HL-60 (cell line): ENCODE results near the gene SMOC1.

Source experiments
- DNase-seq, 2 experiments: peaks; one replicate each; pipeline ENCODE4 v3.0.0-alpha.2; 2010 to 2020; ENCODE audit warnings: low read depth in 1 of 2, low spot score in 1 of 2
- H3K27ac ChIP-seq: fragments of 250-450 bp; sonication (Bioruptor Pico); replicated peaks from 2 replicates; pipeline ENCODE4 v1.5.1; 2020; ENCODE audit warnings: mild to moderate bottlenecking, moderate library complexity
- H3K27me3 ChIP-seq: fragments of 250-450 bp; sonication (Bioruptor Pico); 2 replicates; pipeline ENCODE4 v1.5.1; 2021; ENCODE audit warnings: mild to moderate bottlenecking, moderate library complexity; ENCODE audit not compliant: insufficient read depth, poor library complexity, severe bottlenecking
- H3K4me3 ChIP-seq: replicated peaks from 2 replicates; pipeline ENCODE4 v1.5.1; 2011; ENCODE audit warnings: mild to moderate bottlenecking, control low read depth, low read length; ENCODE audit not compliant: insufficient read depth
- GABPA ChIP-seq: IDR thresholded peaks from 2 replicates; pipeline ENCODE4 v1.6.1; 2012; ENCODE audit warnings: low read depth
- POLR2AphosphoS5 ChIP-seq: IDR thresholded peaks from 2 replicates; pipeline ENCODE4 v1.6.1; 2012; ENCODE audit warnings: low read depth
- SPI1 ChIP-seq: IDR thresholded peaks from 2 replicates; pipeline ENCODE4 v1.6.1; 2012; ENCODE audit warnings: low read depth, mild to moderate bottlenecking, borderline replicate concordance
- TF ChIP-seq, protein P1 (sequence below): IDR thresholded peaks from one replicate; pipeline ENCODE4 v1.5.1; 2011; ENCODE audit warnings: low read length, control low read depth, inconsistent platforms; ENCODE audit not compliant: insufficient read depth
- TF ChIP-seq, protein P2 (sequence below): IDR thresholded peaks from 2 replicates; pipeline ENCODE4 v1.6.1; 2012; ENCODE audit warnings: low read depth; ENCODE audit not compliant: insufficient replicate concordance

SMOC1 gene

GRCh38 chr14:69956970-69957369, 77.8 kb downstream of the SMOC1 start:
- Histone ChIP-seq H3K4me3 (no peak overlapping the region), H3K27ac (no peak overlapping the region), H3K27me3 (no peaks in the 10 kb centered on the region)
- DNase-seq: no peak
- TF ChIP-seq GABPA (no peak), SPI1 (no peak), POLR2AphosphoS5 (no peak)
- TF ChIP-seq, protein P1, sequence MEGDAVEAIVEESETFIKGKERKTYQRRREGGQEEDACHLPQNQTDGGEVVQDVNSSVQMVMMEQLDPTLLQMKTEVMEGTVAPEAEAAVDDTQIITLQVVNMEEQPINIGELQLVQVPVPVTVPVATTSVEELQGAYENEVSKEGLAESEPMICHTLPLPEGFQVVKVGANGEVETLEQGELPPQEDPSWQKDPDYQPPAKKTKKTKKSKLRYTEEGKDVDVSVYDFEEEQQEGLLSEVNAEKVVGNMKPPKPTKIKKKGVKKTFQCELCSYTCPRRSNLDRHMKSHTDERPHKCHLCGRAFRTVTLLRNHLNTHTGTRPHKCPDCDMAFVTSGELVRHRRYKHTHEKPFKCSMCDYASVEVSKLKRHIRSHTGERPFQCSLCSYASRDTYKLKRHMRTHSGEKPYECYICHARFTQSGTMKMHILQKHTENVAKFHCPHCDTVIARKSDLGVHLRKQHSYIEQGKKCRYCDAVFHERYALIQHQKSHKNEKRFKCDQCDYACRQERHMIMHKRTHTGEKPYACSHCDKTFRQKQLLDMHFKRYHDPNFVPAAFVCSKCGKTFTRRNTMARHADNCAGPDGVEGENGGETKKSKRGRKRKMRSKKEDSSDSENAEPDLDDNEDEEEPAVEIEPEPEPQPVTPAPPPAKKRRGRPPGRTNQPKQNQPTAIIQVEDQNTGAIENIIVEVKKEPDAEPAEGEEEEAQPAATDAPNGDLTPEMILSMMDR: no peak
- TF ChIP-seq, protein P2, sequence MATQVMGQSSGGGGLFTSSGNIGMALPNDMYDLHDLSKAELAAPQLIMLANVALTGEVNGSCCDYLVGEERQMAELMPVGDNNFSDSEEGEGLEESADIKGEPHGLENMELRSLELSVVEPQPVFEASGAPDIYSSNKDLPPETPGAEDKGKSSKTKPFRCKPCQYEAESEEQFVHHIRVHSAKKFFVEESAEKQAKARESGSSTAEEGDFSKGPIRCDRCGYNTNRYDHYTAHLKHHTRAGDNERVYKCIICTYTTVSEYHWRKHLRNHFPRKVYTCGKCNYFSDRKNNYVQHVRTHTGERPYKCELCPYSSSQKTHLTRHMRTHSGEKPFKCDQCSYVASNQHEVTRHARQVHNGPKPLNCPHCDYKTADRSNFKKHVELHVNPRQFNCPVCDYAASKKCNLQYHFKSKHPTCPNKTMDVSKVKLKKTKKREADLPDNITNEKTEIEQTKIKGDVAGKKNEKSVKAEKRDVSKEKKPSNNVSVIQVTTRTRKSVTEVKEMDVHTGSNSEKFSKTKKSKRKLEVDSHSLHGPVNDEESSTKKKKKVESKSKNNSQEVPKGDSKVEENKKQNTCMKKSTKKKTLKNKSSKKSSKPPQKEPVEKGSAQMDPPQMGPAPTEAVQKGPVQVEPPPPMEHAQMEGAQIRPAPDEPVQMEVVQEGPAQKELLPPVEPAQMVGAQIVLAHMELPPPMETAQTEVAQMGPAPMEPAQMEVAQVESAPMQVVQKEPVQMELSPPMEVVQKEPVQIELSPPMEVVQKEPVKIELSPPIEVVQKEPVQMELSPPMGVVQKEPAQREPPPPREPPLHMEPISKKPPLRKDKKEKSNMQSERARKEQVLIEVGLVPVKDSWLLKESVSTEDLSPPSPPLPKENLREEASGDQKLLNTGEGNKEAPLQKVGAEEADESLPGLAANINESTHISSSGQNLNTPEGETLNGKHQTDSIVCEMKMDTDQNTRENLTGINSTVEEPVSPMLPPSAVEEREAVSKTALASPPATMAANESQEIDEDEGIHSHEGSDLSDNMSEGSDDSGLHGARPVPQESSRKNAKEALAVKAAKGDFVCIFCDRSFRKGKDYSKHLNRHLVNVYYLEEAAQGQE: no peak

DNA sequence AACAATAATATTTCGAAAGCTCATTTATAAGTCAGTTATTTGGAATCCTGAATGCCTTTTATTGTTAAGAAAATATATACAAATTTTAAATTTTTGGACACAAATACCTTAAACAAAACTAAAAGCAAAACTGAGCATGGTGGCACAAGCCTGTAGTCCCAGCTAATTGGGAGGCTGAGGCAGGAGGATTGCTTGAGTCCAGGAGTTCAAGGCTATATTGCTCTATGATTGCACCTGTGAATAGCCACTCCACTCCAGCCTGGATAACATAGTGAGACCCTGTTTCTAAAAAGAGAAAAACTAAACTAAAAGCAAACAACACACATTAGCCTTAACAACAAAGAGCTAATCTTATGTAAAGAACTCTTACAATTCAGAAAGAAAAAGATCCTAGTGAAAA, 78.8 kb downstream of the SMOC1 start:
- H3K27ac ChIP-seq: no peak overlapping the region
- TF ChIP-seq SPI1 (no peak), GABPA (no peak), POLR2AphosphoS5 (no peak)
- TF ChIP-seq, protein P1: no peak
- TF ChIP-seq, protein P2: no peak
- no peak overlapping the region for H3K4me3 ChIP-seq
- no peaks in the 10 kb centered on the region for H3K27me3 ChIP-seq
- no peak for DNase-seq

- H3K27ac ChIP-seq: no peak overlapping the region
- DNase-seq: no peak
- no peak overlapping the region for H3K4me3 ChIP-seq
- H3K27me3 ChIP-seq: no peaks in the 10 kb centered on the region
- TF ChIP-seq, protein P2: no peak
- no peak for TF ChIP-seq SPI1
- TF ChIP-seq, protein P1: no peak
- no peak for TF ChIP-seq GABPA
- TF ChIP-seq POLR2AphosphoS5: no peak
These were observed 79.9 kb downstream of the SMOC1 start for GRCh38 chr14:69959136-69959535.
